K562 (cell line): ENCODE measurements around the gene GCNT3.

ENCODE experiments used
- CTBP1 ChIP-seq: fragments of 450-650 bp; IDR thresholded peaks from 2 replicates; pipeline ENCODE4 v1.6.1; 2016; ENCODE audit warnings: borderline replicate concordance
- GABPA ChIP-seq: fragments of 200-800 bp; sonication (Bioruptor generic); conservative IDR thresholded peaks from 2 replicates; pipeline ENCODE4 v1.6.1; 2016; ENCODE audit warnings: low read depth, missing genetic modification characterization, missing compliant biosample characterization
- MXI1 ChIP-seq: IDR thresholded peaks from 2 replicates; pipeline ENCODE4 v1.6.1; 2011; ENCODE audit warnings: low read depth, mild to moderate bottlenecking, improper control_type of control experiment, low read length
- POLR2AphosphoS2 ChIP-seq: IDR thresholded peaks from 2 replicates; pipeline ENCODE4 v1.6.1; 2012; ENCODE audit warnings: low read length, improper control_type of control experiment
- TAF1 ChIP-seq: IDR thresholded peaks from 2 replicates; pipeline ENCODE4 v1.6.1; 2011; ENCODE audit warnings: mild to moderate bottlenecking, low read length, moderate library complexity; ENCODE audit not compliant: insufficient read depth, control insufficient read depth, severe bottlenecking; ENCODE audit errors: extremely low read depth
- ZNF140 ChIP-seq: fragments of 250-450 bp; sonication (Bioruptor Pico); IDR thresholded peaks from 2 replicates; pipeline ENCODE4 v1.8.0; 2021; ENCODE audit warnings: moderate library complexity, mild to moderate bottlenecking, inconsistent platforms
- TF ChIP-seq, protein P1 (sequence below): sonication (generic); formaldehyde crosslinking; IDR thresholded peaks from 2 replicates; pipeline ENCODE4 v1.5.0; 2020; ENCODE audit warnings: missing genetic modification reagents
- TF ChIP-seq, protein P2 (sequence below), 3 experiments: IDR thresholded peaks in 2 of 3; conservative IDR thresholded peaks in 1 of 3; 2 replicates each; pipeline ENCODE4 v1.5.1; 2011 to 2012; ENCODE audit warnings: low read length in 3 of 3, mild to moderate bottlenecking in 3 of 3, control low read depth in 2 of 3, improper control_type of control experiment in 1 of 3, inconsistent platforms in 1 of 3, low read depth in 1 of 3, mixed read lengths in 1 of 3, moderate library complexity in 1 of 3; ENCODE audit not compliant: insufficient read depth in 2 of 3
- TF ChIP-seq, protein P3 (sequence below), 2 experiments: fragments of 450-650 bp in 1 of 2; sonication (generic) in 1 of 2; formaldehyde crosslinking in 1 of 2; IDR thresholded peaks in 1 of 2; conservative IDR thresholded peaks in 1 of 2; 2 replicates each; pipeline versions ENCODE4 v1.6.1 to v1.8.1; 2016 to 2023; ENCODE audit warnings: mild to moderate bottlenecking in 2 of 2, moderate library complexity in 2 of 2, inconsistent platforms in 1 of 2, missing genetic modification reagents in 1 of 2

DNA sequence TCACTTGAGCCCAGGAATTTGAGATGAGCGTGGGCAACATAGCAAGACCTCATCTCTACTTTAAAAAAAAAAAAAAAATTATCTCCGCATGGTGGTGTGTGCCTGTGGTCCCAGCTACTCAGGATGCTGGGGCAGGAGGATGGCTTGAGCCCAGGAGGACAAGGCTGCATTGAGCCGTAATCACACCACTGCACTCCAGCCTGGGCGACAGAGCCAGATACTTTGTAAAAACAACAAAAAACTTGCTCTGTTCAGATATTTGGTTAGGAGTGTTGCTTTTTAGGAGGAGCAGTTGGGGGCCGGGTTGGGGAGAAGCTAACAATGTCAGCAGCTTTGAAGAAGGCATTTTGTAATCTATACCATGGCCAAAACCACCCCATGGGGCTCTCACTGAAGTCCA lies 4.1 kb downstream of the GCNT3 start:
- TF ChIP-seq, protein P1, sequence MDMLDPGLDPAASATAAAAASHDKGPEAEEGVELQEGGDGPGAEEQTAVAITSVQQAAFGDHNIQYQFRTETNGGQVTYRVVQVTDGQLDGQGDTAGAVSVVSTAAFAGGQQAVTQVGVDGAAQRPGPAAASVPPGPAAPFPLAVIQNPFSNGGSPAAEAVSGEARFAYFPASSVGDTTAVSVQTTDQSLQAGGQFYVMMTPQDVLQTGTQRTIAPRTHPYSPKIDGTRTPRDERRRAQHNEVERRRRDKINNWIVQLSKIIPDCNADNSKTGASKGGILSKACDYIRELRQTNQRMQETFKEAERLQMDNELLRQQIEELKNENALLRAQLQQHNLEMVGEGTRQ (CRISPR knock-in tag), result no peak
- no peak for TF ChIP-seq ZNF140 (CRISPR knock-in tag)
- no peak for TF ChIP-seq MXI1
- TF ChIP-seq GABPA (tag), result no peak
- TF ChIP-seq, protein P2, sequence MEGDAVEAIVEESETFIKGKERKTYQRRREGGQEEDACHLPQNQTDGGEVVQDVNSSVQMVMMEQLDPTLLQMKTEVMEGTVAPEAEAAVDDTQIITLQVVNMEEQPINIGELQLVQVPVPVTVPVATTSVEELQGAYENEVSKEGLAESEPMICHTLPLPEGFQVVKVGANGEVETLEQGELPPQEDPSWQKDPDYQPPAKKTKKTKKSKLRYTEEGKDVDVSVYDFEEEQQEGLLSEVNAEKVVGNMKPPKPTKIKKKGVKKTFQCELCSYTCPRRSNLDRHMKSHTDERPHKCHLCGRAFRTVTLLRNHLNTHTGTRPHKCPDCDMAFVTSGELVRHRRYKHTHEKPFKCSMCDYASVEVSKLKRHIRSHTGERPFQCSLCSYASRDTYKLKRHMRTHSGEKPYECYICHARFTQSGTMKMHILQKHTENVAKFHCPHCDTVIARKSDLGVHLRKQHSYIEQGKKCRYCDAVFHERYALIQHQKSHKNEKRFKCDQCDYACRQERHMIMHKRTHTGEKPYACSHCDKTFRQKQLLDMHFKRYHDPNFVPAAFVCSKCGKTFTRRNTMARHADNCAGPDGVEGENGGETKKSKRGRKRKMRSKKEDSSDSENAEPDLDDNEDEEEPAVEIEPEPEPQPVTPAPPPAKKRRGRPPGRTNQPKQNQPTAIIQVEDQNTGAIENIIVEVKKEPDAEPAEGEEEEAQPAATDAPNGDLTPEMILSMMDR (IDR thresholded peaks at IDR 0.05 in 2 of 3, conservative IDR thresholded peaks at IDR 0.05 in 1 of 3; ENCODE audit: insufficient read depth in 2 of 3, low read depth in 1 of 3, low read length in 3 of 3), result no peak
- no peak for TF ChIP-seq CTBP1
- no peak for TF ChIP-seq POLR2AphosphoS2
- TF ChIP-seq TAF1, result no peak
- TF ChIP-seq, protein P3, sequence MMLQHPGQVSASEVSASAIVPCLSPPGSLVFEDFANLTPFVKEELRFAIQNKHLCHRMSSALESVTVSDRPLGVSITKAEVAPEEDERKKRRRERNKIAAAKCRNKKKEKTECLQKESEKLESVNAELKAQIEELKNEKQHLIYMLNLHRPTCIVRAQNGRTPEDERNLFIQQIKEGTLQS (IDR thresholded peaks at IDR 0.05), result no peak
- TF ChIP-seq, protein P3 (CRISPR knock-in tag; conservative IDR thresholded peaks at IDR 0.05), result no peak
